ENCODE data around the gene AKT3.

GRCh38 chr1:243601720-243602119 is 248.3 kb downstream of the AKT3 start:
- TF ChIP-seq, protein P1, sequence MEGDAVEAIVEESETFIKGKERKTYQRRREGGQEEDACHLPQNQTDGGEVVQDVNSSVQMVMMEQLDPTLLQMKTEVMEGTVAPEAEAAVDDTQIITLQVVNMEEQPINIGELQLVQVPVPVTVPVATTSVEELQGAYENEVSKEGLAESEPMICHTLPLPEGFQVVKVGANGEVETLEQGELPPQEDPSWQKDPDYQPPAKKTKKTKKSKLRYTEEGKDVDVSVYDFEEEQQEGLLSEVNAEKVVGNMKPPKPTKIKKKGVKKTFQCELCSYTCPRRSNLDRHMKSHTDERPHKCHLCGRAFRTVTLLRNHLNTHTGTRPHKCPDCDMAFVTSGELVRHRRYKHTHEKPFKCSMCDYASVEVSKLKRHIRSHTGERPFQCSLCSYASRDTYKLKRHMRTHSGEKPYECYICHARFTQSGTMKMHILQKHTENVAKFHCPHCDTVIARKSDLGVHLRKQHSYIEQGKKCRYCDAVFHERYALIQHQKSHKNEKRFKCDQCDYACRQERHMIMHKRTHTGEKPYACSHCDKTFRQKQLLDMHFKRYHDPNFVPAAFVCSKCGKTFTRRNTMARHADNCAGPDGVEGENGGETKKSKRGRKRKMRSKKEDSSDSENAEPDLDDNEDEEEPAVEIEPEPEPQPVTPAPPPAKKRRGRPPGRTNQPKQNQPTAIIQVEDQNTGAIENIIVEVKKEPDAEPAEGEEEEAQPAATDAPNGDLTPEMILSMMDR (conservative IDR thresholded peaks at IDR 0.05; ENCODE audit: low read depth in 2 of 2), result no peak
- TF ChIP-seq POLR2AphosphoS5 (IDR thresholded peaks at IDR 0.05; ENCODE audit: low read depth) (no peak), ZNF114 (CRISPR knock-in tag; IDR thresholded peaks at IDR 0.05) (no peak), EZH2phosphoT487 (IDR thresholded peaks at IDR 0.05; ENCODE audit: unreplicated experiment) (no peak), EZH2 (IDR thresholded peaks at IDR 0.05; ENCODE audit: low read depth, unreplicated experiment) (no peak), STAT1 (IDR thresholded peaks at IDR 0.05; ENCODE audit: unreplicated experiment) (no peak)
- TF ChIP-seq, protein P2, sequence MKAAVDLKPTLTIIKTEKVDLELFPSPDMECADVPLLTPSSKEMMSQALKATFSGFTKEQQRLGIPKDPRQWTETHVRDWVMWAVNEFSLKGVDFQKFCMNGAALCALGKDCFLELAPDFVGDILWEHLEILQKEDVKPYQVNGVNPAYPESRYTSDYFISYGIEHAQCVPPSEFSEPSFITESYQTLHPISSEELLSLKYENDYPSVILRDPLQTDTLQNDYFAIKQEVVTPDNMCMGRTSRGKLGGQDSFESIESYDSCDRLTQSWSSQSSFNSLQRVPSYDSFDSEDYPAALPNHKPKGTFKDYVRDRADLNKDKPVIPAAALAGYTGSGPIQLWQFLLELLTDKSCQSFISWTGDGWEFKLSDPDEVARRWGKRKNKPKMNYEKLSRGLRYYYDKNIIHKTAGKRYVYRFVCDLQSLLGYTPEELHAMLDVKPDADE (IDR thresholded peaks at IDR 0.05), result no peak

Data from GM23338 (cell line).